SK-N-MC (cell line): Measurements from ENCODE around the gene AGAP1.

Experiments
- DNase-seq: peaks from one replicate; pipeline ENCODE4 v3.0.0-alpha.2; 2011; ENCODE audit warnings: low read depth, low spot score
- H3K27ac ChIP-seq: fragments of 200-600 bp; sonication (generic); 2 replicates; pipeline ENCODE4 v1.5.1; 2016; ENCODE audit warnings: mixed run types
- H3K36me3 ChIP-seq: fragments of 200-600 bp; sonication (generic); 2 replicates; pipeline ENCODE4 v1.6.1; 2017; ENCODE audit warnings: antibody characterized with exemption, low read length, mixed read lengths; ENCODE audit not compliant: insufficient read depth
- H3K4me3 ChIP-seq: fragments of 200-600 bp; sonication (generic); 2 replicates; pipeline ENCODE4 v1.5.1; 2016
- H3K9ac ChIP-seq: fragments of 200-600 bp; sonication (generic); 2 replicates; pipeline ENCODE4 v1.8.0; 2017; ENCODE audit warnings: mixed run types, mixed read lengths; ENCODE audit not compliant: insufficient read length
- H3K9me3 ChIP-seq: fragments of 200-600 bp; sonication (generic); 2 replicates; pipeline ENCODE4 v1.6.1; 2017; ENCODE audit warnings: low read depth, mild to moderate bottlenecking, antibody characterized with exemption, low read length, moderate library complexity, mixed read lengths
- EZH2 ChIP-seq: fragments of 200-600 bp; sonication (generic); IDR thresholded peaks from one replicate; pipeline ENCODE4 v1.6.1; 2017; ENCODE audit warnings: antibody characterized with exemption
- FOXP2 ChIP-seq: optimal IDR thresholded peaks from 2 replicates; pipeline ENCODE3; 2011; ENCODE audit warnings: mild to moderate bottlenecking, moderate library complexity; ENCODE audit not compliant: insufficient read depth; ENCODE audit errors: extremely low read length, control extremely low read depth
- POLR2AphosphoS5 ChIP-seq: IDR thresholded peaks from 2 replicates; pipeline ENCODE4 v1.6.1; 2012; ENCODE audit warnings: mild to moderate bottlenecking, low read depth, low read length, borderline replicate concordance

The AGAP1 gene

DNA sequence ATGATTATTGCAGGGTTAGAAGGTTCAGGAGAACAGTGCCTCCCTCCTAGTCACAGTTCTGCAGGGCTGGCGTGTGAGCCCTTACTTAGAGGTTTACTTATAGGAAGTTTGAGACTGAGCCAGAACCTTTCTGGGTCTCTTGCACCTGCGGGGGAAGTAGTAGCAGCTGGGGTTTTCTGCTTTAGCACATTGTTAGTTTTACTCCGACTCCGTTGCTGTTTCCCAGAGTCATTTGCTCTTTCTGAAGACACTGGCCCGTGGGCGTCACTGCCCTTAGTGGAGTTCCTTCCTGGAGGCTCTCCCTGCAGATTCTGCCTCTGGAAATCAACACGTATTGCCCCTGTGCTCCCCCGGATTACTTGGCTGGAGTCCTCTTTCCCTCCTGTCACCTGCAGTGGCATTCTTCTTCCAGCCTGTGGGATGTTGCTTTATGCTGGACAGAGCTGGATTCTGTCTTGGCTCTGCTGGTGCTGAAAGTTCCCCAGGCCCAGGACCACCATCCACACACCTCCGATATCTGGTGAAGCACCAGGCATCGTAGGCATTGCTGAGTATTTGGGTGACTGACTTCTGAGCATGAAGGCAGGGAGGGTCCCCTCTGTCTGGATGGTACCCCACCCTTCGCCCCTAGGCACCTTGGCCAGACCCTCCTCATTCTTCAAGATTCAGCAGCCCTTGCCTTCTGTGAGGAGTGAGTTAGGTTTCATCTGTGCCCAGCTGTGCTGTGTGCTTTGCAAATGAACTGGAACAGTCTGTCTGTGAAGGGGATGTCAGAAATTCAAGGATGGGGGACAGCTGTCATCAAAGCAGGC is 51.7 kb downstream of the AGAP1 start:
- DNase-seq: no peak
- Histone ChIP-seq H3K27ac (no peak overlapping the region), H3K36me3 (no peaks in the 10 kb centered on the region), H3K9me3 (no peaks in the 10 kb centered on the region), H3K4me3 (no peak overlapping the region), H3K9ac (no peak overlapping the region)
- TF ChIP-seq EZH2 (no peak), POLR2AphosphoS5 (no peak), FOXP2 (no peak)

- H3K4me3 ChIP-seq: no peak overlapping the region
- no peak overlapping the region for H3K9ac ChIP-seq
- no peak overlapping the region for H3K27ac ChIP-seq
Observed at GRCh38 chr2:235546151-235546435, 52.2 kb downstream of the AGAP1 start.

GRCh38 chr2:235546436-235546835 is 52.6 kb downstream of the AGAP1 start:
- no peaks in the 10 kb centered on the region for H3K9me3 ChIP-seq
- no peak for DNase-seq
- H3K9ac ChIP-seq: no peak overlapping the region
- no peak for TF ChIP-seq POLR2AphosphoS5
- no peak for TF ChIP-seq FOXP2
- TF ChIP-seq EZH2: no peak
- H3K36me3 ChIP-seq: no peaks in the 10 kb centered on the region
- H3K27ac ChIP-seq: no peak overlapping the region
- no peak overlapping the region for H3K4me3 ChIP-seq

More at GRCh38 chr2:235546151-235546435, 52.2 kb downstream of the AGAP1 start:
- no peak for DNase-seq
- no peaks in the 10 kb centered on the region for H3K36me3 ChIP-seq
- TF ChIP-seq EZH2 (no peak), FOXP2 (no peak), POLR2AphosphoS5 (no peak)
- no peaks in the 10 kb centered on the region for H3K9me3 ChIP-seq

GRCh38 chr2:235549735-235550377 is 56.0 kb downstream of the AGAP1 start:
- H3K4me3 ChIP-seq: no peak overlapping the region
- no peak for TF ChIP-seq EZH2
- no peak overlapping the region for H3K27ac ChIP-seq
- H3K9me3 ChIP-seq: no peaks in the 10 kb centered on the region
- H3K9ac ChIP-seq: no peak overlapping the region
- H3K36me3 ChIP-seq: no peaks in the 10 kb centered on the region
- DNase-seq: no peak

GRCh38 chr2:235550378-235550760 is 56.5 kb downstream of the AGAP1 start:
- Histone ChIP-seq H3K4me3 (no peak overlapping the region), H3K9me3 (no peaks in the 10 kb centered on the region), H3K27ac (no peak overlapping the region), H3K36me3 (no peaks in the 10 kb centered on the region), H3K9ac (no peak overlapping the region)
- TF ChIP-seq POLR2AphosphoS5 (no peak), EZH2 (no peak), FOXP2 (no peak)
- no peak for DNase-seq

GRCh38 chr2:235550946-235551345 is 57.1 kb downstream of the AGAP1 start:
- Histone ChIP-seq H3K9me3 (no peaks in the 10 kb centered on the region), H3K36me3 (no peaks in the 10 kb centered on the region), H3K4me3 (no peak overlapping the region), H3K9ac (no peak overlapping the region), H3K27ac (no peak overlapping the region)
- no peak for TF ChIP-seq EZH2
- no peak for DNase-seq

- Histone ChIP-seq H3K9me3 (no peaks in the 10 kb centered on the region), H3K9ac (no peak overlapping the region), H3K4me3 (no peak overlapping the region), H3K36me3 (no peaks in the 10 kb centered on the region), H3K27ac (no peak overlapping the region)
- no peak for DNase-seq
- TF ChIP-seq EZH2: no peak
- TF ChIP-seq FOXP2: no peak
- no peak for TF ChIP-seq POLR2AphosphoS5
Observed at GRCh38 chr2:235551965-235552364, 58.1 kb downstream of the AGAP1 start.

DNA sequence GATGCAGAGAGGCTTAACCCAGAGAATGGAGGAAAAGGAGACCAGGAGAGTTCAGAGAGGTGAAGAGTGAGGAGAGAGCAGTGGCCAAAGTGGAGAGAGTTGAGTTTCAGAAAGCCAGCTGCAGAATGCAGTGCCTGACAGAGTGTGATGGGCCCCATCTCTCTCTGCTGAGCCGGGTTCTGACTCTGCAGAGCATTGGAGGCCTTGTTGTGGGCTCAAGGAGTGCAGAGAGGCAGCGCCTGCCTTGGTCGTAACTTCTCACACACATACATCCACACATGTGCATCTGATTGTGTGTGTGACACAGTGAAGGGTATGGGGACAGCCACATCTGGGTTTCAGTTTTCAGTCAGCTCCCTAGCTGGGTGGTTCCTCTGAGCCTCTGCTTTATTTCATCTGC is 58.8 kb downstream of the AGAP1 start:
- H3K36me3 ChIP-seq: no peaks in the 10 kb centered on the region
- no peak for TF ChIP-seq FOXP2
- no peak for TF ChIP-seq EZH2
- no peak for TF ChIP-seq POLR2AphosphoS5
- no peaks in the 10 kb centered on the region for H3K9me3 ChIP-seq
- H3K9ac ChIP-seq: no peak overlapping the region
- H3K27ac ChIP-seq: no peak overlapping the region
- no peak overlapping the region for H3K4me3 ChIP-seq
- no peak for DNase-seq

- Histone ChIP-seq H3K27ac (no peak overlapping the region), H3K9me3 (no peaks in the 10 kb centered on the region), H3K9ac (peak overlapping the region; percentile 5), H3K4me3 (no peak overlapping the region), H3K36me3 (no peaks in the 10 kb centered on the region)
- no peak for DNase-seq
- no peak for TF ChIP-seq EZH2
- TF ChIP-seq POLR2AphosphoS5: no peak
- TF ChIP-seq FOXP2: no peak
Observed at GRCh38 chr2:235553291-235553690, 59.4 kb downstream of the AGAP1 start.
